Colonic mucosa (tissue), 4 donors: ENCODE measurements around the gene REEP3. TPM values are rescaled to one million over a fixed set of nuclear protein-coding genes. Genes with fewer than 3 reads are reported as not detected.

Source experiments
- DNase-seq: peaks from one replicate; pipeline ENCODE4 v3.0.0-alpha.2; 2020
- H3K27ac ChIP-seq: fragments of 200-600 bp; one replicate; pipeline ENCODE4 v1.8.0; 2021
- H3K27me3 ChIP-seq: fragments of 200-600 bp; one replicate; pipeline ENCODE4 v1.8.0; 2021
- H3K36me3 ChIP-seq: fragments of 200-600 bp; one replicate; pipeline ENCODE4 v1.8.0; 2021
- H3K4me1 ChIP-seq: fragments of 200-600 bp; one replicate; pipeline ENCODE4 v1.8.0; 2021; ENCODE audit warnings: mild to moderate bottlenecking
- H3K4me3 ChIP-seq: fragments of 200-600 bp; one replicate; pipeline ENCODE4 v1.8.0; 2021
- H3K9ac ChIP-seq, 2 donors: one replicate each; pipeline ENCODE4 v1.7.0; 2013; ENCODE audit warnings: control low read depth in 2 of 2, low read depth in 2 of 2, low read length in 2 of 2
- H3K9me3 ChIP-seq: fragments of 200-600 bp; one replicate; pipeline ENCODE4 v1.8.0; 2021
- intact Hi-C: fragments of 100-400 bp; cut with DNase I; formaldehyde crosslinking; loops from one replicate; pipeline ENCODE4 v1.14.1; 2022
- total RNA-seq, 2 donors: library from RNA; stranded (reverse); fragmentation: NEBNext Ultra II Directional in 1 of 2; extraction: Animal tissue kit (Norgen Biotek cat#: 25700) in 1 of 2; gene quantifications; one replicate each; pipeline ENCODE4 v1.2.1, GENCODE V29; 2021
- TF ChIP-seq, protein P1 (sequence below): fragments of 200-600 bp; IDR thresholded peaks from one replicate; pipeline ENCODE4 v1.8.0; 2022; ENCODE audit warnings: antibody characterized with exemption, mild to moderate bottlenecking
- donor health status: healthy.
- donor health status: DM: no; HTN: no; CAD: no.
- donor health status: DM: no; HTN: no; CAD: no.

Gene REEP3
- total RNA-seq, 2 donors from 2014 or later: 33.1 to 66.0 TPM

DNA sequence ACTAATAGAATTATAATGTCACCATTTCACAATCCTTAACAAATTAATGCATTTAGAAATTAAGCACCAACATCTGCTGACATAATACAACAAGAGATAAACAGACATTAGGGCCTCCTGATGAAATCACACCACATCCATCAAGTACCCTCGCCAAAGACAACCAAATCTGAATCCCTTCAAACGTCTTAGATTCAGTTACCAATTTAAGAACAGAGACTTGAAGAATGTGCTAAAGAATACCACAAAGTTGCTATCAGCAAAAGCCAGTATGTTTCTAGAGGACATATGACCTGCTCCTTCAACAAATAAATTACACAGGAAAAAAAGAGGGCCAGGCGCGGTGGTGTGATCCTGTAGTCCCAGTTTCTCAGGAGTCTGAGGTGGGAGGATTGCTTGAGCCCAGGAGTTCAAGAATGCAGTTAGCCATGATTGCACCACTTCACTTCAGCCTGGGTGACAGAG lies 144.5 kb downstream of the REEP3 start:
- intact Hi-C loops: no loop called here
- TF ChIP-seq, protein P1, sequence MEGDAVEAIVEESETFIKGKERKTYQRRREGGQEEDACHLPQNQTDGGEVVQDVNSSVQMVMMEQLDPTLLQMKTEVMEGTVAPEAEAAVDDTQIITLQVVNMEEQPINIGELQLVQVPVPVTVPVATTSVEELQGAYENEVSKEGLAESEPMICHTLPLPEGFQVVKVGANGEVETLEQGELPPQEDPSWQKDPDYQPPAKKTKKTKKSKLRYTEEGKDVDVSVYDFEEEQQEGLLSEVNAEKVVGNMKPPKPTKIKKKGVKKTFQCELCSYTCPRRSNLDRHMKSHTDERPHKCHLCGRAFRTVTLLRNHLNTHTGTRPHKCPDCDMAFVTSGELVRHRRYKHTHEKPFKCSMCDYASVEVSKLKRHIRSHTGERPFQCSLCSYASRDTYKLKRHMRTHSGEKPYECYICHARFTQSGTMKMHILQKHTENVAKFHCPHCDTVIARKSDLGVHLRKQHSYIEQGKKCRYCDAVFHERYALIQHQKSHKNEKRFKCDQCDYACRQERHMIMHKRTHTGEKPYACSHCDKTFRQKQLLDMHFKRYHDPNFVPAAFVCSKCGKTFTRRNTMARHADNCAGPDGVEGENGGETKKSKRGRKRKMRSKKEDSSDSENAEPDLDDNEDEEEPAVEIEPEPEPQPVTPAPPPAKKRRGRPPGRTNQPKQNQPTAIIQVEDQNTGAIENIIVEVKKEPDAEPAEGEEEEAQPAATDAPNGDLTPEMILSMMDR: no peak
- no peak overlapping the region for H3K9ac ChIP-seq
- DNase-seq: no peak
- no peaks in the 10 kb centered on the region for H3K36me3 ChIP-seq
- no peak overlapping the region for H3K4me3 ChIP-seq
- no peaks in the 10 kb centered on the region for H3K27me3 ChIP-seq
- no peaks in the 10 kb centered on the region for H3K9me3 ChIP-seq
- no peaks in the 10 kb centered on the region for H3K4me1 ChIP-seq
- H3K27ac ChIP-seq: no peak overlapping the region

DNA sequence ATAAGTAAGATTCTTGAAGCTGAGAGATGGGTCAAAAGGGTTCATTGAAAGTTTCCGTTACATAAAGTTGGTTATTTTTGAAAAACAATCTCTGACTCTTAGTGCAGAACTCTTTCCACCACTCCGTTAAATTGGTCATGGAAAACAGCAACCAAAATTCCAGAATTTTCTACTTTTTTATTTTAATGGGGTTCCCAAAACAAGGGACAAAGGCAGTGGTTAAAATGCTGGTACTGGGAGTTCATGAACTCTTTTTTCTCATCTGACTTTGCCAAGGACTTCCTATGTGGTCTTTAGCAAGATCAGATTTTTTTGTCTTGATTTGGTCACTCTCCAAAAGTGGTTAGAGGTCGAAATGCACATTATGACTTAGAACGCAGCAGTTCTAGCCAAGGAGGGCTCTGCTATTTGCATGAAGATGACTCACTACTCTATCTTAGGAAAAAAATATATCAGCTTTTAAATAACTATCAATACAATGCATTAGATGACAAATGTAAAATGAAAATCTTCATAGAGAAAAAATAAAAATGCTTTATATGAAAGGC lies 145.7 kb downstream of the REEP3 start:
- Histone ChIP-seq H3K9me3 (no peaks in the 10 kb centered on the region), H3K4me1 (no peaks in the 10 kb centered on the region), H3K4me3 (no peak overlapping the region), H3K27ac (no peak overlapping the region), H3K36me3 (no peaks in the 10 kb centered on the region), H3K27me3 (no peaks in the 10 kb centered on the region), H3K9ac (no peak overlapping the region)
- no peak for DNase-seq
- TF ChIP-seq, protein P1: no peak
- intact Hi-C loops: no loop called here

DNA sequence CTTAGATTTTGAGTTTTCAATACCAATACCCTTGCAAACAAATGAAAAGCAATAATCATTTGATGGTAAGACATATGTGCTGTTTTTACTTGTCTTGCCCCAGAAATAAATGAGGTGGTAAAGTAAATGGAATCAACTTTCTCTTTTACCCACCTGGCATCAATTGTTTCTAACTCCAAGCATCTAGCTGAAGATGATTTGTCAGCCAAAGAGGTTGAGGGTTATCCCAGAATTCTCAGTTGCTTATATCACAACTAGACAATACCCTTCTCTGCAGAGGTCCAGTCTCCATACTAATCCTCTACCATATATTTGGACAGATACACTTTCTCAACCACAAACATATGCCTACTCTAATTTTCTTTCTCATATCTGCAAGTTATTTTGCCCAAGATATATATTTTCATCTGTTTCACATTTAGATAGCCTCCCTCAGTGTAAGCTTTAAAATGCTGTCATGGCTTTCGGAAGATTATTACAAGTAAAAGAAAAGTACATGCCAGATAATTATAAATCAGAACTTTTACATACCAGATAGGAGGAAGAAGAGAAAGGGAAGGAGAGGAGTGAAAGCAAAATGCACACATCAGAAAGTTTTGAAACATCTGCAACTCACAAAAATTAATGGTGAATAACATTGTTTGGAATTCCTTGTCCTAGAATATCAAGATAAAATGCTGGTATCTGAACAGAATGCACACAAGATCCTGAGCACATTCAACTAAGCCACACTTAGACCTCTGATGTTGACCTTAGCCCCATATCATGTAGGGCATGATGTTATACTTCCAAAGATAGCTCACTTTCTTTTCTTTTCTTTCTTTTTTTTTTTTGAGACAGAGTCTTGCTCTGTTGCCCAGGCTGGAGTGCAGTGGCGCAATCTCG lies 146.6 kb downstream of the REEP3 start:
- intact Hi-C loops: no loop called here
- H3K27me3 ChIP-seq: no peaks in the 10 kb centered on the region
- TF ChIP-seq, protein P1: no peak
- H3K36me3 ChIP-seq: no peaks in the 10 kb centered on the region
- H3K27ac ChIP-seq: no peak overlapping the region
- H3K4me3 ChIP-seq: no peak overlapping the region
- H3K4me1 ChIP-seq: no peaks in the 10 kb centered on the region
- no peak overlapping the region for H3K9ac ChIP-seq
- H3K9me3 ChIP-seq: no peaks in the 10 kb centered on the region
- no peak for DNase-seq

DNA sequence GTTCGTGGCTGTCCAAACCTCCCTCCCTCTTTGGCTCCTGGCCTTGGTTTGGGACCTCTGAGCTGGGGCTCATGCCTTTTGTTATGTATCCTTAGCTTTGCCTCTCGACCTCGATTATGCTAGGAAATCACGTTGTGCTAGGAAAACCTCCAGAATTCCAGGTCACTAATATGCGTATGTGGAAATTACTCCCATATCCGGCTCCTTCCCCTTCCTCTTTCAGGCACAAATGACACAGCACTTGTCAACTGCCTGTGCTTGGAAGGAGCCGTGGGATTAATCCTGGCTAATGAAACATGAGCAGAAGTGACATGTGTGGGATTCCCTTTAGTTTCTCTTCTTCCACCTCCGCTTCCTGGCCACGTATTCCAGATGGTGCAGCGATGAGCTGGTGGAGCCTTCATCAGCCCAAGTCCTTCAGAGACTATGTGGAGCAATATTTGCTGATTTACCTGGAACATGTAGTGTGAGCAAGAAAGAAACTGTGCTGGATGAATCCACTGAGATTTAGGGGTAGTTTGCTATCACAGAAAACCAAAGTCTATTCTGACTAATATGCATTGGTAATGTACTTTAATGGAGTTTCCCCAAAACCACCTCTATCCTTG lies 149.2 kb downstream of the REEP3 start:
- intact Hi-C loops: no loop called here

DNA sequence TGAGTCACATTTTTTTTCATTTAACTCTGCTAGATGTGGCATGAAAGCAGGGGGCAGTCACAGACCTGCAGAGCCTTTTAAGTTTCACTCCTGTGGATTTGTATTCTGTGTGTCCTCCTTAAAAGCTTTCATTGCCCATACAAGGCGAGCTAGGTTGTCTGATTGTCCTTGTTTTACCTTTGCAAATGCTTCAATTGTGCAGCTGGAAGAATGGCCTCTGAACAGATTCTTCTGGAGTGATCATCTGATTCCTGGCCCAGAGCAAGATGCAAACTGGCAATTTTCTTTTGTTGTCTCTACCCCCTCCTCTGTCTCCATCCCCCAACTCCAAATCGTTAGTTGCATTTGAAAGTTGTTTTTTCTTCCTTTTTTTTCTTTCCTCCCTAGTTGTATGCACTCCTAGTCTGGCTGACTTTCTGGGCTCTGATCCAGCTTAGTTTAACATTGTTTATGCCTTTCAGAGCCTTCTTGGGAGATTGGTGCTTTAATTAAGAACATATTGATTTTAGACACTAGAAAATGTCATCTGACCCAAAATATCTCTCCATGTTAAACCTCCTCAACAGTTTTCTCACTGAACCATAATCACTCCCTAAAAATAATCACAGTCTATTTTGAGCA lies 150.2 kb downstream of the REEP3 start:
- intact Hi-C loops: no loop called here
- Histone ChIP-seq H3K9me3 (no peaks in the 10 kb centered on the region), H3K9ac (no peak overlapping the region), H3K4me3 (no peak overlapping the region), H3K27me3 (no peaks in the 10 kb centered on the region), H3K27ac (no peak overlapping the region), H3K4me1 (no peaks in the 10 kb centered on the region), H3K36me3 (no peaks in the 10 kb centered on the region)
- TF ChIP-seq, protein P1: no peak
- DNase-seq: no peak

More for the DNA sequence above, 149.2 kb downstream of the REEP3 start:
- Histone ChIP-seq H3K4me3 (no peak overlapping the region), H3K9me3 (no peaks in the 10 kb centered on the region), H3K4me1 (no peaks in the 10 kb centered on the region), H3K27me3 (no peaks in the 10 kb centered on the region), H3K27ac (no peak overlapping the region), H3K9ac (no peak overlapping the region), H3K36me3 (no peaks in the 10 kb centered on the region)
- DNase-seq: no peak
- TF ChIP-seq, protein P1: no peak
